HepG2 (cell line): ENCODE data around the gene HSP90AB1. TPM values are rescaled to one million over a fixed set of nuclear protein-coding genes. Genes with fewer than 3 reads are reported as not detected.

Source experiments
- DNMT3B ChIP-seq: conservative IDR thresholded peaks from 2 replicates; pipeline ENCODE4 v1.6.1; 2016; ENCODE audit warnings: missing biosample characterization, control low read depth
- ELF4 ChIP-seq: sonication (generic); formaldehyde crosslinking; IDR thresholded peaks from 2 replicates; pipeline ENCODE4 v1.5.0; 2020; ENCODE audit warnings: missing genetic modification reagents, mild to moderate bottlenecking, moderate library complexity, borderline replicate concordance
- ETV5 ChIP-seq: IDR thresholded peaks from 2 replicates; pipeline ENCODE4 v1.6.1; 2018; ENCODE audit warnings: missing biosample characterization, missing genetic modification reagents, inconsistent platforms, borderline replicate concordance
- POLR2AphosphoS5 ChIP-seq: IDR thresholded peaks from 2 replicates; pipeline ENCODE4 v1.6.1; 2012; ENCODE audit warnings: low read depth, low read length
- POLR2G ChIP-seq: fragments of 200-400 bp; formaldehyde crosslinking; IDR thresholded peaks from 2 replicates; pipeline ENCODE4 v1.6.1; 2018; ENCODE audit warnings: mild to moderate bottlenecking, low read depth, low read length, moderate library complexity
- PRDM10 ChIP-seq: sonication (generic); formaldehyde crosslinking; IDR thresholded peaks from 2 replicates; pipeline ENCODE4 v1.4.0; 2020; ENCODE audit warnings: low read depth, missing genetic modification reagents
- RBFOX2 ChIP-seq: fragments of 200-400 bp; formaldehyde crosslinking; IDR thresholded peaks from 2 replicates; pipeline ENCODE4 v1.6.1; 2017; ENCODE audit warnings: low read depth, mild to moderate bottlenecking, low read length
- RFXAP ChIP-seq: sonication (generic); formaldehyde crosslinking; IDR thresholded peaks from 2 replicates; pipeline ENCODE4 v1.4.0; 2020; ENCODE audit warnings: missing genetic modification reagents, borderline replicate concordance
- THYN1 ChIP-seq: sonication (generic); formaldehyde crosslinking; IDR thresholded peaks from 2 replicates; pipeline ENCODE4 v1.8.1; 2023; ENCODE audit warnings: low read depth, mild to moderate bottlenecking, moderate library complexity, missing genetic modification reagents, borderline replicate concordance
- ZFP91 ChIP-seq: sonication (generic); formaldehyde crosslinking; IDR thresholded peaks from 2 replicates; pipeline ENCODE4 v1.9.0; 2022; ENCODE audit warnings: missing genetic modification reagents, mild to moderate bottlenecking, borderline replicate concordance
- ZNF615 ChIP-seq: sonication (generic); formaldehyde crosslinking; IDR thresholded peaks from 2 replicates; pipeline ENCODE4 v1.5.0; 2020; ENCODE audit warnings: mild to moderate bottlenecking, missing genetic modification reagents, borderline replicate concordance
- ZNF678 ChIP-seq: sonication (generic); formaldehyde crosslinking; IDR thresholded peaks from 2 replicates; pipeline ENCODE4 v1.4.0; 2020; ENCODE audit warnings: mild to moderate bottlenecking, missing genetic modification reagents
- ZNF780A ChIP-seq: sonication (generic); formaldehyde crosslinking; IDR thresholded peaks from 2 replicates; pipeline ENCODE4 v1.8.0; 2022; ENCODE audit warnings: mild to moderate bottlenecking, missing genetic modification reagents, moderate library complexity
- ZSCAN31 ChIP-seq: sonication (generic); formaldehyde crosslinking; IDR thresholded peaks from 2 replicates; pipeline ENCODE4 v1.5.0; 2020; ENCODE audit warnings: low read depth, mild to moderate bottlenecking, missing genetic modification reagents
- ZSCAN9 ChIP-seq: IDR thresholded peaks from 2 replicates; pipeline ENCODE4 v1.6.1; 2016; ENCODE audit warnings: borderline replicate concordance
- polyA plus RNA-seq, 8 experiments: library from polyadenylated mRNA; depleted of rRNA in 3 of 8; stranded (reverse) in 7 of 8; unstranded in 1 of 8; fragments of >200 nt; fragmentation: Illumina TruSeq in 4 of 8; extraction: Trizol in 4 of 8; gene quantifications; 2 replicates each; pipeline versions ENCODE4 v1.2.1 to v1.2.3, GENCODE V29; 2011 to 2016; ENCODE audit warnings: low read depth in 4 of 8, missing spikeins in 1 of 8, mixed read lengths in 1 of 8; ENCODE audit not compliant: insufficient read depth in 1 of 8
- total RNA-seq, 5 experiments: library from RNA; depleted of rRNA; stranded (reverse); fragments of >200 nt; fragmentation: Illumina TruSeq; extraction: Trizol; gene quantifications; 2 replicates each; pipeline ENCODE4 v1.2.3, GENCODE V29; 2016; ENCODE audit warnings: low read depth in 1 of 5
- TF ChIP-seq, protein P1 (sequence below): sonication (generic); formaldehyde crosslinking; IDR thresholded peaks from 2 replicates; pipeline ENCODE4 v1.5.1; 2020; ENCODE audit warnings: missing genetic modification reagents, mild to moderate bottlenecking, borderline replicate concordance
- TF ChIP-seq, protein P2 (sequence below), 2 experiments: sonication (generic) in 1 of 2; formaldehyde crosslinking in 1 of 2; IDR thresholded peaks; 2 replicates each; pipeline versions ENCODE4 v1.5.1 to v1.6.1; 2011 to 2020; ENCODE audit warnings: borderline replicate concordance in 1 of 2, low read depth in 1 of 2, low read length in 1 of 2, mild to moderate bottlenecking in 1 of 2, missing genetic modification reagents in 1 of 2, moderate library complexity in 1 of 2

The HSP90AB1 gene
- total and polyA plus RNA-seq, 2 of the 13 experiments (the other 11 are each of a cell fraction or from before 2014, with no cell fraction given), result 1,325 to 1,472 TPM

DNA sequence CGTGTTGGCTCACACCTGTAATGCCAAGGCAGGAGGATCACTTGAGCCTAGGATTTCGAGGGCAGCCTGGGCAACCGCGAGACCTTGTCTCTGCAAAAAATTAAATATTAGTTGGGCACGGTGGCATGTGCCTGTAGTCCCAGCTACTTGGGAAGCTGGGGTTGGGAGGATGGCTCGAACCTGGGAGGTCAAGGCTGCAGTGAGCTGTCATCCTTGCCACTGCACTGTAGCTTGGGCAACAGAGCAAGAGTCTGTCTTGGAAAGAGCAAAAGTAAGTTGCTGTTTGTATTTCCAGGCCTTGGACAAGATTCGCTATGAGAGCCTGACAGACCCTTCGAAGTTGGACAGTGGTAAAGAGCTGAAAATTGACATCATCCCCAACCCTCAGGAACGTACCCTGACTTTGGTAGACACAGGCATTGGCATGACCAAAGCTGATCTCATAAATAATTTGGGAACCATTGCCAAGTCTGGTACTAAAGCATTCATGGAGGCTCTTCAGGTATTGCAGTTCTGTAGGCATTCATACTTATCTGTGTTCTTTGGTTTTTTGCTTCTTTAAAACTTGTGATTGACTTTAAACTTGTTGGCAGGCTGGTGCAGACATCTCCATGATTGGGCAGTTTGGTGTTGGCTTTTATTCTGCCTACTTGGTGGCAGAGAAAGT is 2.3 kb downstream of the HSP90AB1 start (continued):
- 0 out of 2 replicates have a peak, but pooled peaks have one; percentile 48 for TF ChIP-seq ZNF780A (CRISPR knock-in tag)
- TF ChIP-seq RBFOX2, result peak; percentile 56
- no peak for TF ChIP-seq THYN1 (CRISPR knock-in tag)
- no peak for TF ChIP-seq ZSCAN9 (CRISPR knock-in tag)
- 0 out of 2 replicates have a peak, but pooled peaks have one; percentile 8 for TF ChIP-seq POLR2AphosphoS5
- TF ChIP-seq, protein P1, sequence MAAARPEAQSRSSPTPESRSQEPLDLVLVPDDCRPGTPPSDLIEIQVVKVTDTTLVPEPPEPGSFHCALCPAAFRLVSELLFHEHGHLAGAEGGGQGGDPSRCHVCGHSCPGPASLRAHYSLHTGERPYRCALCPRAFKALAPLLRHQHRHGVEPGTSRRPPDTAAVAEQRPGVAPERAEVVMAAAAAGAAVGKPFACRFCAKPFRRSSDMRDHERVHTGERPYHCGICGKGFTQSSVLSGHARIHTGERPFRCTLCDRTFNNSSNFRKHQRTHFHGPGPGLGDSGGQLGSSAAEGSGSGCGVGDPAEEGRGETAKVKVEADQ (CRISPR knock-in tag), result no peak
- TF ChIP-seq ELF4 (CRISPR knock-in tag), result no peak
- no peak for TF ChIP-seq ZNF678
- no peak for TF ChIP-seq DNMT3B (CRISPR knock-in tag)
- no peak for TF ChIP-seq ZNF615 (CRISPR knock-in tag)
- no peak for TF ChIP-seq RFXAP (CRISPR knock-in tag)
- peak; percentile 29; the same call in 1 of the 2 replicates for TF ChIP-seq POLR2G
- no peak for TF ChIP-seq ETV5
- TF ChIP-seq PRDM10 (CRISPR knock-in tag), result no peak
- peak; percentile 47; the same call in 1 of the 2 replicates for TF ChIP-seq ZFP91 (CRISPR knock-in tag)
- no peak for TF ChIP-seq ZSCAN31 (CRISPR knock-in tag)
- TF ChIP-seq, protein P2, sequence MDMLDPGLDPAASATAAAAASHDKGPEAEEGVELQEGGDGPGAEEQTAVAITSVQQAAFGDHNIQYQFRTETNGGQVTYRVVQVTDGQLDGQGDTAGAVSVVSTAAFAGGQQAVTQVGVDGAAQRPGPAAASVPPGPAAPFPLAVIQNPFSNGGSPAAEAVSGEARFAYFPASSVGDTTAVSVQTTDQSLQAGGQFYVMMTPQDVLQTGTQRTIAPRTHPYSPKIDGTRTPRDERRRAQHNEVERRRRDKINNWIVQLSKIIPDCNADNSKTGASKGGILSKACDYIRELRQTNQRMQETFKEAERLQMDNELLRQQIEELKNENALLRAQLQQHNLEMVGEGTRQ (IDR thresholded peaks at IDR 0.05; ENCODE audit: low read depth, low read length), result no peak
- TF ChIP-seq, protein P2 (CRISPR knock-in tag; IDR thresholded peaks at IDR 0.05; ENCODE audit: borderline replicate concordance), result no peak
